ENCODE data around the gene B4GALT2.
A peak's percentile ranks its signal among the peaks of the same experiment; 100 is the strongest.

The B4GALT2 gene

DNA sequence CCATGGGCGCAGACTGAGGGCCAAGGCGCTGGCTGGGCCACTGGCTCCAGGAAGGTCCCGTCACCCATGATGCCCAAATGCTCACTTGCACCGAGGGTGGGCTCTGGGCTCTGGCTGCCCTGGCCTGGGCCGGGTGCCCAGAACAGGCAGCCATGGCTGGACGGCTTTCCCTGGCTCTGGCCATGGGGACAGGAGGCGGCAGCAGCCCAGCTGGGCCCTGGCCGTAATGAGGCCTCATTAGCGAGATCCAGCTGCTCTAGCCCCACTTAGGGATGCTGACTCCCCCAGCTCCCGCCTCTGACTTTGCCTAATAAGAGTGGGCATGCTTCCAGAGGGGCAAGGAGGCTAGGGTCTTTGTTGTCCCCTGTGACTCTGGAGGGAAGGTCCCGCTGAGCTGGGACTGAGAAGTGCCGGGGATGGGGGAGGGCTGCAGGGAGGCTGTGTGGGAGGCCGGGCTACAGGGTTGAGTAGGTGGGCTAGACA, 40.5 kb downstream of the B4GALT2 start:
- Mint-ChIP-seq H3K36me3 (ENCODE audit: insufficient read depth) (no peaks in the 10 kb centered on the region), H3K27ac (no peak overlapping the region), H3K4me3 (no peak overlapping the region), H3K9me3 (no peaks in the 10 kb centered on the region), H3K4me1 (ENCODE audit: low read depth in 2 of 2) (no peaks in the 10 kb centered on the region), H3K27me3 (peaks cover 2 to 14% of the 10 kb centered on the region in 2 donors)
- DNase-seq (no peak), ATAC-seq (replicated peaks) (no peak)

DNA sequence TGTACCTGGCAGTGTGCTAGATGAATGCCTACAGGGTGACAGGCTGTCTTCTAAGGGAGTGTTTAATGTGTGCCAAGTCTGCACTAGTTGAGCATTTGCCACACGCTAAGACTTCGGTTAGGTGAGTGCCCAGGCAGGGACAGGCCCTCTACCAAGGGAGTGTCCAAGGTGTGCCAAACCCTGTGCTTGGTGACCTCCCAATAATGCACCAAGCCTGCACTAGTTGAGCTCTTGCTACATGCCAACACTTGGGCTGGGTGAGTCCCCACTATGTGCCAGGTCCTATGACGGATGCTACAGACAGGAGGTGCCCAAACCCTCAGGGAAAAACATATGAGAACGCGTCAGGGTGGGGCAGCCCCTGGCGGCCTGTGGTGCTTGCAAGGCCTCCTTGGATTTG, 41.5 kb downstream of the B4GALT2 start:
- ATAC-seq (replicated peaks) (no peak), DNase-seq (no peak)
- Mint-ChIP-seq H3K27ac (no peak overlapping the region), H3K4me3 (no peak overlapping the region), H3K9me3 (no peaks in the 10 kb centered on the region), H3K36me3 (ENCODE audit: insufficient read depth) (no peaks in the 10 kb centered on the region), H3K27me3 (peaks cover 0 to 6% of the 10 kb centered on the region in 2 donors), H3K4me1 (ENCODE audit: low read depth in 2 of 2) (no peaks in the 10 kb centered on the region)

DNA sequence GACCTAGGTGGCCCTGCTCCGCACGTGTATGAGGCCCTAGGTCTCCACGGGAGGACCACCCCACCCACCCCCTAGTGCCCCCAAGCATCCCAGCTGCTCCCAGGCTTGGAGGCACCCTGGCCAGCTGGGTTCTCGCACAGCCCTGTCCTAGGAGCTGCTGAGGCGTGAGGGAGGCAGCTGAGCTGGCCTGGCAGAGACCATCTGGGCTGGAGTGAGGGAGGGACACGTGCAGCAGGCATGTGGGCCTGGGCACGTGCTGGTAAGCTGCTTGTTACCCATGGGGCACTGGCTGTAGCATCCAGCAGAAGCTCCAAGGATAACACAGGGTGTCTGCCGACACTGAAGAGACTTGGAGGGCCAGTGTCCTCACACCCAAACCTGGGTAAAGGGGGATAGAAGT, 42.1 kb downstream of the B4GALT2 start:
- Mint-ChIP-seq H3K27me3 (no peaks in the 10 kb centered on the region), H3K9me3 (no peaks in the 10 kb centered on the region), H3K4me3 (no peak overlapping the region), H3K27ac (no peak overlapping the region), H3K4me1 (ENCODE audit: low read depth in 2 of 2) (no peaks in the 10 kb centered on the region), H3K36me3 (ENCODE audit: insufficient read depth) (no peaks in the 10 kb centered on the region)
- no peak for DNase-seq
- ATAC-seq (replicated peaks) = no peak

DNA sequence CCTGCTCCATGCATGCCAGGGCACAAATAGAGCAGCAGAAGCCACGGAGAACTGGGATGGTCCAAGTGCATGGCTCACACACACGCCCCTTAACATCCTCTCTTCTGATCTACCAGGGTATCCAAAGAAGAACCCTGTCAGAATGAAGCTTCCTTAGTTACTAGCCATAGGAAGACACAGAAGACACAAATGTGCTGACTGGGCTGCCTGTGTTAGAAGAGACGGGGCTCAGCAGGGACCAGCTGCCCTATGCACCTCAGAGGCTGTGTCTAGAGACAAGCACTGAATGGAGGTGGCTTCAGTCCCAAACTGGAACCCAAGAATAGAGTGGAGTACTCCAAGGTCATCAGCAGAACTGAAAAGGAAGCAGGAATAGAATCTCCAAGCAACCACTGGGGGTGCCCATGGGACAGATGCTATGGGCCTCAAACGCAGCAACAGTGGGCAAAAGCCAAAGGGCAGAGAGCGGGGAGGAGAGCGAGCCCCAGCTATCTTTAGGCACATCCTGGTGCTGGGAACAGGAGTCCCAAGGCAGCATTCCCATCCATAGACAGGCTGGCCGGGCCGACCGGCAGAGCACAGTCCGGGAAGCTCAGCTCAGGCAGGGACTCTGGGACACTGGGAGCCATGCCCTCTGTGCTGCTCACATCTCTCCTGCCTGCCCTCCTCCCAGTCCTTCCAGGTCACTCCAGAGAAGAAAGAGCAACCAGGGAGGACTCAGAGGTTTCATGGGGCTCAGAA, 42.7 kb downstream of the B4GALT2 start:
- H3K36me3 Mint-ChIP-seq (ENCODE audit: insufficient read depth) = no peaks in the 10 kb centered on the region
- H3K4me3 Mint-ChIP-seq = no peak overlapping the region

DNA sequence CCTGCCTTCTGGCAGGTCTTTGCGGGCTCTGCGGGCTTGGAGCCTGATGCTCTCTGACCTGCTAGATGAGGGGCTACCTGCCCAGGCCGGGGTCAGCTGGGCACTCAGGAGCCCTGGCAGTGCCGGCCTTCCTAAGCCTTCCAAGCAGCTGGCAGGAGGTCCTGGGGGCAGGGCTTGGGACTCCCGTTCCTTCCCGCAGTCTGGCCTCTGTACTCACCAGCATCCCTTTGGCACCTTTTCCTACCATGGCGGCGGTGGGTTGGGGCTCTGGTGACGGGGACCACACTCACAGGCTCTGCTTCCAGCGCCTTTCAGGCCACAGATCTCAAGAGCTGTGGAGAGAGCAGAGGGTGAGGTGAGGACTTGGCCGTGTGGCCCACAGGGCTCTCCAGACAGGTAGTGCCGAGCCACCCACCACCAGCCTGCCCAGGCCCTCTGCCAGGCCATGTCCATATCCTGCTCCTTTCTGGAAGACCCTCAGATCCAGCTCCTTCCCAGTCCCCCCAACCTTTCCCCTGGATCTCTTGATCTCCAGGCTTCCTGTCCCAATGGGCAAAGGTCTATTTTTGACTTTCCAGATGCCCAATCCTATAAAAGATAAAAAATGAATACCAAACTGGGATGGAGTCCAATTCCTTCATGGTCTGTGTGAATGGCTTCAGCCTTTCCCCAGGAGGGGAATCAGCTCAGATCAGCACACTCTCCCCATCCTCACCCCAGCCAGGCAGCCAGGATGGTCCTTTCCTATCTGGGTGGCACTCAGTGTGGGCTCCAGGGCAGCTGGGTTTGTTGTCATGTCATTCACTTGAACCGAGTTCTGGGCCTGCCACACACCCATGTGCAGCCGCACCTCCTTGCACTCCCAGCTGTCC, 45.3 kb downstream of the B4GALT2 start:
- no peak overlapping the region for H3K4me3 Mint-ChIP-seq
- DNase-seq (no peak), ATAC-seq (replicated peaks) (no peak)
- H3K27ac Mint-ChIP-seq = no peak overlapping the region
- H3K4me1 Mint-ChIP-seq (ENCODE audit: low read depth in 2 of 2) = peaks cover 5 to 8% of the 10 kb centered on the region in 2 donors
- no peaks in the 10 kb centered on the region for H3K9me3 Mint-ChIP-seq
- H3K27me3 Mint-ChIP-seq = no peaks in the 10 kb centered on the region
- H3K36me3 Mint-ChIP-seq (ENCODE audit: insufficient read depth) = peaks cover 3% of the 10 kb centered on the region

More for the DNA sequence above, 42.7 kb downstream of the B4GALT2 start:
- H3K27ac Mint-ChIP-seq = no peak overlapping the region
- H3K27me3 Mint-ChIP-seq = no peaks in the 10 kb centered on the region
- DNase-seq (no peak), ATAC-seq (replicated peaks) (no peak)
- no peaks in the 10 kb centered on the region for H3K4me1 Mint-ChIP-seq (ENCODE audit: low read depth in 2 of 2)
- no peaks in the 10 kb centered on the region for H3K9me3 Mint-ChIP-seq

DNA sequence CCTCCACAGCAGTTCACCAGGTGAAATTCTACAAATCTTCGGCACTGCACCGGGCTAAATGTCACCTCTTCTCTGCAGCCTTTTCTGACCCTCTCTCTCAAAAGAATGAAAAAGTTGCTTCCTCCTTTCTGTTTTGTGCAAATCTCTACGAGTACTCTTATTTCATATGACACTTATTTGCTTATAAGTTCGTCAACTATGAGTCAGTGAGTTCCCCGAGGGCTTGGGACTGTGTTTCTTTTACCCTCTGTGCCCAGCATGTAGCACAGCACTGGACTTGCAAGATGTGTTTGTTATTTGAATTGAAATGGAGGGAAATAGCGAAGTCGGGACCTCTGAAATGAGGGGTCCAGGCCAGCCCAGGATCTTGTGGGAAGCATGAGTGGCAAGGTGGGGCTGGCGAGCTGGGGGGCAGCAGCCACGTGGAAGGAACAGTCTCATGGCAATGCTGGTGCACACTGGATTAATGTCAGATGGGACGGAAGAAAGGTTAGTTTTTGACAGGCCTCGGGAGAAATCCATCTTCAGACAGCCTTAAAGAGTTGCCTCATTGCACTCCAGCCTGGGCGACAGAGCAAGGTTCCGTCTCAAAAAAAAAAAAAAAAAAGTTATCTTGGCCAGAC, 46.0 kb downstream of the B4GALT2 start:
- H3K36me3 Mint-ChIP-seq (ENCODE audit: insufficient read depth) = peaks cover 7% of the 10 kb centered on the region
- H3K4me3 Mint-ChIP-seq = no peak overlapping the region
- DNase-seq (no peak), ATAC-seq (replicated peaks) (no peak)
- H3K9me3 Mint-ChIP-seq = no peaks in the 10 kb centered on the region
- H3K27ac Mint-ChIP-seq = no peak overlapping the region
- peaks cover 12 to 14% of the 10 kb centered on the region in 2 donors for H3K4me1 Mint-ChIP-seq (ENCODE audit: low read depth in 2 of 2)
- no peaks in the 10 kb centered on the region for H3K27me3 Mint-ChIP-seq

DNA sequence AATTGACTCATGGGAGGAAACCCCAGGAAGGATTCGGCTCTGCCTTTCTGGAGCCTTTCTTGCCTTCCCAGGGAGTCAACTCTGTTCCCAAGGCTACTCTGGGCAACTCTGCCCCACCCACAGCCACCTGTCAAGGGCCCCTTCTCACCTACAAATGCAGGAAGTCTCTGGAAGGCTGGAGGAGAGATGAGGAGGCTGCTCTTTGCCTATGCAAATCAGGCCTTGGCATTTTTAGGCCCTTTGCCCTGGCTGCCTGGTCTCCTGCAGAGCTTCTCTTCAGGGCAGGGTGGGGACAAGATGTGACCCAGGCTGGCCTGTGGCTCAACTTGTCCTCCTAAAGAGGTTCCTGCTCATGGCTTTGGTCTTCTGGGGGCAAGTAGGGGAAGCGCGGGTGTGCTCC, 46.8 kb downstream of the B4GALT2 start:
- no peak overlapping the region for H3K27ac Mint-ChIP-seq
- DNase-seq = no peak
- H3K27me3 Mint-ChIP-seq = no peaks in the 10 kb centered on the region
- no peak overlapping the region for H3K4me3 Mint-ChIP-seq
- H3K36me3 Mint-ChIP-seq (ENCODE audit: insufficient read depth) = peaks cover 12% of the 10 kb centered on the region
- no peak for ATAC-seq (replicated peaks)
- H3K4me1 Mint-ChIP-seq (ENCODE audit: low read depth in 2 of 2) = peaks cover 12 to 14% of the 10 kb centered on the region in 2 donors
- H3K9me3 Mint-ChIP-seq = no peaks in the 10 kb centered on the region

DNA sequence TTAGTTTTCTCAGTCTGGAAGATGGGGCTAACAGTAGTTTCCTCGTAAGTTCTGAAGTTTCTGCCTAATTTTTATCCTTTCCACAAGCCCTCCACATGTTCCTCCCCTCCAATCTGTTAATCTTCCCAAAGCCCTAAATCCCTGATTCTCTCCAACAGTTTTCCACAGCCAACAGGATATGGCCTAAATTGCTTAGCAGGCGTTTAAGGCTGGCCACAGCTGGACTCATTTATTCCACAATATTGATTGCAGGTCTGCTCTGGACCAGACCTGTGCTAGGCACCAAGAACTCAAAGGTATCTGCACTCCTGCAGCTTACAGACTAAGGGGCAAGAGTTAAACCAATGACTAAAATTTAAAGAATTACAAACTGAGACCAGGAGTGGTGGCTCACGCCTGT, 48.3 kb downstream of the B4GALT2 start:
- Mint-ChIP-seq H3K27ac (no peak overlapping the region), H3K9me3 (no peaks in the 10 kb centered on the region), H3K4me3 (no peak overlapping the region), H3K36me3 (ENCODE audit: insufficient read depth) (peaks cover 25% of the 10 kb centered on the region), H3K27me3 (no peaks in the 10 kb centered on the region), H3K4me1 (ENCODE audit: low read depth in 2 of 2) (peaks cover 14 to 16% of the 10 kb centered on the region in 2 donors)
- ATAC-seq (replicated peaks) = no peak
- no peak for DNase-seq

DNA sequence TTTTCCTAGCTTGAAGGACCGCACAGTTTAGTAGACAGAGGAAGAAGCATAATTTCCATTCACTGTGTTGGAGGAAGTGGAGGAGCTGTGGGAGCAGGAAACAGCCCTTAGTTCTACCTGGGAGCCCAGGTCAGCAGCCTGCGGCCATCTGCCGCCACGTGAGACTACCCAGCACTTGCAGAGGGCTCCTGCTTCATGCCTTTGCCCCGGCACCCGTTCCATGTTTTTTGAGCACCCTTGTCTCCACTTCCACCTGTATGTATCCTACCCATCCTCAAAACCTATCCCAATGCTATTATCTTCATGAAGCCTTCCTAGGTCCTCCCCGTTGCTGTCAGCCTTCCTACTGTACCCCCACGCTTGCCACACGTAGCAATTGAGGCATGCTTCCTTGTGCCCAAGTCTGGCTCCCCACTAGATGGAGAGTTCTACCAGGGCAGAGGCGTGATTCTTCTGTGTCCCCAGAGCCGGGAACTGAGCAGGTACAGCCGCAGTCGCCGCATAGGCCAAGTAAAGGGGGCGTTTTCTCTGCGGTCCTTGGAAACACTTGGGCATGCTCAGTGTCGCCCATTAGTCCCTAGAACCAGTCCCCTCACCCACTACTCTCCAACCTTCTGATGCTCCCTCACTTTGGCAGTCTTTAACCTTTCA, 50.4 kb downstream of the B4GALT2 start:
- H3K9me3 Mint-ChIP-seq = no peaks in the 10 kb centered on the region
- H3K27ac Mint-ChIP-seq = peak overlapping the region; percentile 73 to 79
- peak overlapping the region; percentile 82 for H3K4me3 Mint-ChIP-seq
- H3K36me3 Mint-ChIP-seq (ENCODE audit: insufficient read depth) = peaks cover 25% of the 10 kb centered on the region
- no peaks in the 10 kb centered on the region for H3K27me3 Mint-ChIP-seq
- DNase-seq (peak in 1 of 3 experiments; percentile 11), ATAC-seq (replicated peaks) (peak; percentile 16)
- peaks cover 14 to 16% of the 10 kb centered on the region in 2 donors for H3K4me1 Mint-ChIP-seq (ENCODE audit: low read depth in 2 of 2)

DNA sequence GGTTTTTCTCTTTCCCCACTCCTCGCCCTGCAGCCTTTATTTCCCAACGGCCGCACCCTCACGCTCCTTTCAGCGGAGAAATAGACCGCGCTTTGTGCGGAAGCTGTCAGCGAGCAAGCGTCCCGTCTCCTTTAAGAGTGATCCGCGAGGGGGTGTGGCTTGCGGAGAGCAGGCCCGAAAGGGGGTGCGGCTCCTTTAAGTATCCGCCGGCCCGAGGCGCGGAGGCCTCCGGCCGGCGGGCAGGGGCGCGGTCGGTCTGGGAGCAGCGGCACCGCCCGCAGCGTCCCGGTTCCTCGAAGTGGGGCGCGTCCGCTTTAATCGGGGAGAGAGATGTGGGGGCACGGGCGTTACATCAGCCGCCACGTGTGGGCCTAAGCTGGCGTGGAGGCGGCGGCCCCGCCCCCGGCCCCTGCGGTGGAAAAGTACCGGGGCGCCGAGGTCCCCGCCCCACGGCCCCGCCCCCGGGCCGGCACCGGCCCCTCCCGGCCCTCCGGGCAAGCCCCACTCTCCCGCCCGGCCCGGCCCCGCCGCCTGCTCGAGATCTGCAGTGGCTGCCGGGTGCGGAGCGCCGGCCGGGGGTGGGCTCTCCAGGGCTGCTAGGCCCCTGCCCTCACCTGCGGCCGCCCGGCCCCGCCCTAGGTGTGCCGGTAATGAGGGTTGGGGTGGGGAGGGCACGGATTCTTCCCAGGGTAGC, 51.0 kb downstream of the B4GALT2 start:
- H3K27ac Mint-ChIP-seq = peak overlapping the region; percentile 76 to 79
- ATAC-seq (replicated peaks) (peak; percentile 79), DNase-seq (peak; percentile 75 to 80 (median 77))
- no peaks in the 10 kb centered on the region for H3K9me3 Mint-ChIP-seq
- peak overlapping the region; percentile 82 for H3K4me3 Mint-ChIP-seq
- H3K27me3 Mint-ChIP-seq = no peaks in the 10 kb centered on the region
- peaks cover 25% of the 10 kb centered on the region for H3K36me3 Mint-ChIP-seq (ENCODE audit: insufficient read depth)
- H3K4me1 Mint-ChIP-seq (ENCODE audit: low read depth in 2 of 2) = peaks cover 14 to 16% of the 10 kb centered on the region in 2 donors

DNA sequence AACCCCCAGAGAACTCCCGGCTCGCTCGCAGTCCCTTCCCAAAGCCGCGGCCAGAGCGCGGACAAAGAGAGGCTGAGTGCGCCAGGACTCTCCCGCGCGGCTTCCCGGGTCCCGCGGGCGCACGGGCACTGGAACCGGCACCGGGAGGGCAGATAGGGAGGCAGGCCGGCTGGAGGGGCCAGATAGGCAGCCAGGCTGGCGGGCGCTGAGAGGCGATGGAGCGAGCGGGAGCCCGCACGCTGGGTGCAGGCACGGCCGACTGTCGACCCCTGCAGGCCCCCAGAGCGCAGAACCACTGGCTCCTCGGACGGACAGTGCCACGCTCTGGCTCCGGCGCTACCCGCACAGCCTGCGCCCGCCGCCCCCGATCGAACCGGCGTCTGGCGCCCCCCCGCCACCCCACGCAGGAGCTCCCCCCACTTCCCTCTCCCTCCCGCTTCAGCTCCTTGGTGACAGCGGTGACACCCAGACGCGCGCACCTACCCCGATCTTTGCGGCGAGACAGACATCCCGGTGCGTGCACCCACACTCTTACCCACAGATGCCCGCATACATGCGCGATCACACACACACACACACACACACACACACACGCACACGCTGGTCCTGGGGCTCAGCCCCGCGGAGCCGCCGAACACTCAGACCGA, 51.7 kb downstream of the B4GALT2 start:
- Mint-ChIP-seq H3K4me1 (ENCODE audit: low read depth in 2 of 2) (peaks cover 14 to 16% of the 10 kb centered on the region in 2 donors), H3K27ac (peak overlapping the region; percentile 76 to 80), H3K36me3 (ENCODE audit: insufficient read depth) (peaks cover 25% of the 10 kb centered on the region), H3K4me3 (peak overlapping the region; percentile 82), H3K27me3 (no peaks in the 10 kb centered on the region), H3K9me3 (no peaks in the 10 kb centered on the region)
- peak; percentile 45 for ATAC-seq (replicated peaks)
- peak; percentile 42 to 47 (median 43) for DNase-seq

Measured in effector memory CD8-positive, alpha-beta T cell (primary cell).